Activated CD4-positive, alpha-beta T cell treated with anti-CD3 and anti-CD28 coated beads, Interleukin-10, Interleukin-2, amounts not matched to agents 100 ng/mL and 50 ng/mL, durations not matched to agents 16 hours and 8 hours (primary cell): ENCODE data around the gene ZC3H14.
A peak's percentile ranks its signal among the peaks of the same experiment; 100 is the strongest.

Experiments
- DNase-seq: peaks from one replicate; pipeline ENCODE4 v3.0.0-alpha.2; 2020

Gene ZC3H14

DNA sequence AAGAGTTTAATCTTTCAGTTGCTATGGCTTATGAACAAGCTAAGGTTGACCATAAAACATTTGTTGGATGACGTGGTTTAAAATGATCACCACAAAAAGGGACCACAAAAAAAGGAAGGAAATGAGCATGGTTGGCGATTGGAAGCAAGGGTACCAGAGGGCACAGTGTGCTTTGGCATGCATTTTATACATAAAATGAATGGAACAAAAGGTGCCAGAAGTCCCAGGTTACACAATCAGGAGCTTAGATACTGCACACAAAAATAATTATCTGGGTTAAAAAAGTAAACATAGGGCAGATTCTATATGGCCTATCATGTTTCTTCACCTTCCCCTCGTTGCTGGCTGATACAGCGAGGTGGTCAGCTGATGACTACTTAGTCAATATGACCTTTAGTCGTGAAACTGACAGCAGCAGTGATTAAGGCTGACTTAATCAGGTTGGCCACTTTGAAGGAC lies 50.7 kb downstream of the ZC3H14 start:
- DNase-seq = peak; percentile 16

DNA sequence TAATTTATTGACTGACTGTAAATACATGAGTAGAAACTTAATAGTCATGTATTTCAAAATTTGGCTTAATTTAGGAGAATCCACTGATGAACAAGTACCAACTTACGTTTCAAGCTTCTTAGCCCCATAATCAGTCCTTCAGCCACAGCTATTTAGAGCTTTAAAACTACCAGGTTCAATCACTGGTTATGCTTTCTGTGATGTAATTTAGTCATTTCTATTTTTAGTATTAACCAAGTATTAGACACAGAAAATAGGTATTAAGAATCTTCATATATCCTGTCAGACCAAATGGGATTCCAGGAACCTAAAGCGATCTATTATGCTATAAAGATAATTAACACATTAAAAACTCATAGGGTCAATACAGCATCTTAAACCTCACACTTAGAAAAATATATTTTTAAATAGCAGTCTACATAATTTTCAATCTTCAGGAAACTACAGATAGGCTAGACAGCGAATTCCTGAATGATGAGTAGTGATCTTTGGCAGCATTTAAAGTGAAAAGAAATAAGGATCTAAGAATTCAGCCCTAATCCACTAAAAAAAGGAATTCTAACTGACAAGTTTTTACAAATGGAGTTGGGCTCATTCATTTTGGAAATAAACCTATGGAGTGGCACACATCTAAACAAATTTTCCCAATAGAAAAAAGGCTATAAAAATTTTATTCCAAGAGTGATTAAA lies 51.5 kb downstream of the ZC3H14 start:
- DNase-seq = no peak

DNA sequence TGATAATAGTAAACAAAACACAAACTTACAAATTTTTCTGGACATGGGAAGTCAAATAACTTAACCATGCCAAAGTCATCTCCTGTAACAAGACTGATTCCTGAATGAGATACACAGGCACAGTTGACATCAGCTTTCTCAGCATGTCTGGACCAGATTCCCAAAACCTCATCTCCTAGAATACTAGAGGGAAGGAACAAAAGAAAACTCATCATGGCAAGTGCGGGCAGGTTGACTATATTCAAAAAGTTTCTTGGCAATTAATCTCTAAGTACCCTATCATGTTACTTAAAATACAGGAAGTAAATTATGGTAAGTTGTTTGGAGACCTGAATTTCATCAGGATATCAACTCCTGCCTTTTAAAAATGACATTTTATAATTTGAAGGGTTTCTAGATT lies 53.9 kb downstream of the ZC3H14 start:
- DNase-seq = no peak

DNA sequence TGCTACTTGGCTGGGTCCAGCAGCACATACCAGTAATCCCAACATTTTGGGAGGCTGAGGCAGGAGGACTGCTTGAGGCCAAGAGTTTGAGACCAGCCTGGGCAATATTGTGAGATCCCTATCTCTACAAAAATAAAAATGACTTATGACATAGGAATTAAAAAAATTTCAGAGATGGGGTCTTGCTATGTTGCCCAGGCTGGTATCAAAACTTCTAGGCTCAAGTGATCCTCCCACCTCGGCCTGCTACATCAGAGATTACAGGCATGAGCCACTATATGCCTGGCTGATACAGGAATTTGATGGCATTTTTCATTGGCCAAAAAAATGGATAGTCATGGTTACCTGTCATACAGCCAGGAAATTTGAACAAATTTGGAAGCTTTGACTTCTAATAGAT lies 54.6 kb downstream of the ZC3H14 start:
- DNase-seq = no peak

DNA sequence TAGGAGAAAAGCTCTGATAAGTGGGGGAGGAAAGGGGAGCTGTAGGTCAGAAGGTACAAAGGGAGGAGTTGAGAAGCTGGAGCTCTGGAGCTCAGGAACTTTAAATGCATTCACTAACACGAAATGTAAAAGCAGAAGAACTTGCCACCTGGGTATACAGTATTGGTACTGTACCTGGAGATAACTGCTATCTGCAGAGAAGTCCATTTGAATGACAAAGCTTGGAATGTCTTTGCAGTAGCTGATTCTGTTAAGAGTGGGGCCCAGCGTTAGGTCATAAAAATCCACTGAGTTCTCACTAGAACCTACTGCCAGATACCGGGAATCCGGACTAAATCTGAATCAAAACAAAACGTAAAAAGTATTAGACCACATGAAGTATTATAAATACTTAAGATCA lies 55.6 kb downstream of the ZC3H14 start:
- DNase-seq = no peak

DNA sequence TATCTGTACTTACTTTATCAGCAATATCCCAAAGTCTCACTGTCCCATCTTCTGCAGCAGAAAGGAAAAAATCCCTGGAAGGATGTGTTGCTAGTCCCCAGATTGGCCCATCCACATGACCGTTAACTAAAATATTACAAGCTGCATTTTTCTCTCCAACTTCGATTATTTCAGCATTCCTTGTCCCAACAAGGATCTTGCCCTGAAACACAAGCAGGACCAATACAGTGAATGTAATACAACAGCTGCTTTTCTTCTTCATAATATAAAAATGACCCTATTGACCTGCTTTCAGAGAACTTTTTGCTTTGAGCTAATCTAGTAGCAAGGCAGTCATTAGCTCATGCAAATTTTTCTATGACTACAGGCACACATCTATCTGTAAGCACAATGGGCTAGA lies 58.3 kb downstream of the ZC3H14 start:
- no peak for DNase-seq

DNA sequence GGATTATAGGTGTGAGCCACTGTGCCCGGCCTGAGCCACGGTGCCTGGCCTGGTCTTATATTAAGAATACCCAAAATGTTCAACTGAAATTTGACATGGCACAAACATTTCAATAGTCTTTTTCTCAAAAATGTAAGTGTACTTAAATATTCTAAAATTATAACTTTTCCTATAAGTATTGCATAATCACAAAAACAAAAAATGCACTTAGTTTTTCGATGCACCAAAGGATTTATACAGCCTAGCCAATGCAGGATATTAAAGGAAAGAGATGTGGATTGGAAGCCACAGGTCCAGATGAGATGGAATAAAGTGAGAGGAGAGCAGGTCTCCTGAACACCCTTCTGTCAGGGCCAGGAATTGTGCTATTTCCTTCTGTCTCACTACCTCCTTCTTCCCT lies 62.8 kb downstream of the ZC3H14 start:
- DNase-seq = no peak

DNA sequence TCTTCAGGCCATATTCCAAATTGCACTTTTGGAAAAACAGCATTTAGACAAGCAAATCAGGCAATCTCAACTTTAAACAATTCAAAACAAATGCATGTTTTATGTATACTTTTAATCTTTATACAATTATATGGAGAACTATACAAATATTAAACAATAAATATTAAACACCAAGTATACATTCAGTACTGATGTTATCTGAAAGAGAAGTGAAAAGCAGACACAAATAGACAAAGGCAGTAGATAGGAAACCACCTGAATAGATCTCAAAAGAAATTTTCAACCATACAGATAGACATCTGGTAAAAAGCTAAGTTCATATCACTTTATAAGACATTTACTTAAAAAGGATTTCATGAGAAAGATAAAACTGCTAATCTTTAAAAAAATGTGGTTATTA lies 65.2 kb downstream of the ZC3H14 start:
- no peak for DNase-seq

DNA sequence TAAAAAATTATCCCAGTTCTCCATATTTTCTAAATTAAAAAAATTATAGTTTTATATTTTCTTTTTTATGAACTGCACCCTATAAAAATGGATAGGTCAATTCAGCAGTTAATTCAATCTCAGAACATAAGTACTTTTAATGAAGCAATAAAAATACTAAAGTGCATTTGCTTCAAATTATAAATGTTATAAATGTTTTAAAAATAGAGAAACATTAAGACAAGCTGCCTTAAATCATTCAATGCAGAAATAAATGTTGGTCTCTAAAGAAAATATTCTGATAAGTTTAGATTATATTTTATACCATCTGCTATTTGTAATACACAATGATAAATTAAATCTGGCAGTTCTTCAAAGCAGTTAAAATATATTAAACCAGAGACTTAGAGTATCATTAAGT lies 65.6 kb downstream of the ZC3H14 start:
- no peak for DNase-seq

DNA sequence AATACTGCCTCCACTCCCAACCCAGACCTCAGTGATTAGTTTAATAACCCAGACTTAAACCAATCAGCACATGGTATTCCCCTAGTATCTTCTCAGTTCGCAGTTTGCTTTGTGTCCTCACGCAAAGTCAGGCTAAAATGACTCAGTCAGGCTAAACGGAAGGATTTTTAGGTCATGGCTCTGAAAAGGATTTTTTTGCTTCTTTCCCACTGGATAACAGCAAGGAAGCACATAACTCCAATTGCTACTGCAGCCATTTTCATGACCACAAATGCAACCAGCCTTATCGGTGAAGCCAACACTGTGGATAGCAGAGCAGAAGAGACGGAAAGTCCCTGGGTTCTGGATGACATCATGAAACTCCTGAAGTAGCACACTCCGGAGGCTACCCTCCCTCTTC lies 67.7 kb downstream of the ZC3H14 start:
- no peak for DNase-seq

DNA sequence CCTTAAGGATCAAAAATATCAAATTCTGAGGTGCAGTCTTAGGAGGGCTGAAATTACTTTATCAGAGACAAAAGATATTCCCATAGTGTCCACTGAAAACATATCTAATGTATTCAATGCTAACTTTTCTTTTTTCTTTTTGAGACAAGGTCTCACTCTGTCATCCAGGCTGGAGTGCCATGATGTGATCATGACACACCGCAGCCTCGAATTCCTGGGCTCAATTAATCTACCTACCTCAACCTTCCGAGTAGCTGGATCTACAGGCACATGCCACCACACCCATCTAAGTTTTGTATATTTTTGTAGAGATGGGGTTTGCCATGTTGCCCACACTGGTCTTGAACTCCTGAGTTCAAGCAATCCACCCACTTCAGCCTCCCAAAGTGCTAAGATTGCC lies 68.3 kb downstream of the ZC3H14 start:
- no peak for DNase-seq

DNA sequence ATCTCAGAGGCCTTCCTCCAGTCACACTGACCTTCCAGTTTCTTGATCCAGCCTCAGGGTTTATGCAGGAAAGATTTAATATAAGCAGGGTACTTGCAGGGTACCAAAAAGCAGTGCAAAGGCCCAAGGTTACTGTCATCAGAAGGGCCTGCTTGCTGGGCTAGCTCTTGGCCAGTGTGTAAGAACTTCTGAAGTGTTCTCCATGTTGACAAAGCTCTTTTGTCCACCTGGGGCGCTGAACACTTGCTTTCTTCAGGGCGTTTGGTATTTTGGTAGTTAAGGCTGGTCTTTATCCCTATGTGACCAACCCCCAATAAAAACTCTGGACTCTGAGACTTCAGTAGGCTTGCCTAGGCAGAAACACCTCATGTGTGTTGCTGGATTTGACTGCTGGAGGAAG lies 69.7 kb downstream of the ZC3H14 start:
- no peak for DNase-seq

DNA sequence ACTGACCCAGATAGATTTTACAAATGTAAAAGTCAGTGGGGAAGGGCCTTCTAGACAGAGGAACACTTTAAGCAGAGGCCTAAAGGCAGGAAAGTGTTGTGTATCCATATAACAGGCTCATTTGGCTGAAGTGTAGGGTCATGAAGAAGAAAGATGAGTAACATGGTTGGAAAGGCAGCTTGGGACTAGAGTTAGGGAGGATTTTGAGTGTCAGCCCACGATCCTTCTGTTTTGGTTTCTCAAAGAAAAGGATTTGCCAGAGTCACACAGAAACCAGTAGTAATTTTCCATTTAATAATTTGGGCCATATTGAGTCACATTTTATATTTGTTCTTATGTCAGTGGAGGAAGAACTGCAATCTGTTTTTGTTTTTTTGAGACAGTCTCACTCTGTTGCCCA lies 76.4 kb downstream of the ZC3H14 start:
- no peak for DNase-seq

DNA sequence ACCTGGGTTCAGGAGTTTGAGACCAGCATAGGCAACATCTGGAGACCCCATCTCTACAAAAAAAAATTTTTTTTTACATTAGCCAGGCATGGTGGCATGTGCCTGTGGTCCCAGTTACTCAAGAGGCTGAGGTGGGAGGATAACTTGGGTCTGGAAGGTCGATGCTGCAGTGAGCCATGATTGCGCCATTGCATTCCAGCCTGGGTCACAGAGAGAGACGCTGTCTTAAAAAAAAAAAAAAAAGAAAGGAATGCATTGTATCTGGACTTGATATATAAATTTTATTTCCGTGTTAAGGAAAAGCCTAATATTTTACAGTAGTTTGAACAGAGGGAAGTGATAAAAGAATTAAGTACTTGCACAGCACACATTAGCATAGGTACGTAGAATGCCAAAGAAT lies 97.2 kb downstream of the ZC3H14 start:
- DNase-seq = no peak

DNA sequence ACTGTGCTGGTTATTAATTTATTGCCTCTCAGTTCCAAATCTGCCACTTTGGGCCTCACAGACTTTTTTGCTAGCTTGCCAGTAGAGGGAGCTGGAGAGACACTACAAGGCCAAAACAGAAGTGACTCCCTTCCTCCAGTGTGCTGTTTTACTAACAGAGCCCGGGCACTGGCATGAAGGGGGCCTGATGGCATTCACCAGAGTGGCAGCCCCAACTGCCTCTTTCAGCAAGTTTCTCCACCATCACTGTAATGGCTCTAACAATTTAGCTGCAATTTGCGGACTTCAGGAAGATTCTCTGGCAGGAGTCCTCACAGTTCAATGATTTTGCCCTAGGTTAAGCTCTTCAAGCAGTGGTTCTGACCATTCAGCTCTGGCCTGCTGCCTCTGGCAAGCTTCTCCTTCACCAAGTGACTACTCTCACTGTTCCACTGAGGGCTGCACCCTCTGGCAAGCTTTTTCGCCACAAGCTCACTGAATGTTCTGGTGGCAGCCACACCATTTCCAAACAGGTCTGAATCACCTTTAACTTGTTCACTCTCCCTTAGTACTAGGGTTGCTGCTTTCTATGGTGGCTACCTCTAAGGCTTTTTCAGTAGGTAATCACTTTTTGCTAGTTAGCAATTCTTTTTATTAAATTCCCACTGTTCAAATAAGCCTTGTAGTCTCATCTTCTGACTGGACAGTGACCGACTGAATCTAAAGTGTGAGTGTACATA lies 104.9 kb downstream of the ZC3H14 start:
- DNase-seq = peak; percentile 79

DNA sequence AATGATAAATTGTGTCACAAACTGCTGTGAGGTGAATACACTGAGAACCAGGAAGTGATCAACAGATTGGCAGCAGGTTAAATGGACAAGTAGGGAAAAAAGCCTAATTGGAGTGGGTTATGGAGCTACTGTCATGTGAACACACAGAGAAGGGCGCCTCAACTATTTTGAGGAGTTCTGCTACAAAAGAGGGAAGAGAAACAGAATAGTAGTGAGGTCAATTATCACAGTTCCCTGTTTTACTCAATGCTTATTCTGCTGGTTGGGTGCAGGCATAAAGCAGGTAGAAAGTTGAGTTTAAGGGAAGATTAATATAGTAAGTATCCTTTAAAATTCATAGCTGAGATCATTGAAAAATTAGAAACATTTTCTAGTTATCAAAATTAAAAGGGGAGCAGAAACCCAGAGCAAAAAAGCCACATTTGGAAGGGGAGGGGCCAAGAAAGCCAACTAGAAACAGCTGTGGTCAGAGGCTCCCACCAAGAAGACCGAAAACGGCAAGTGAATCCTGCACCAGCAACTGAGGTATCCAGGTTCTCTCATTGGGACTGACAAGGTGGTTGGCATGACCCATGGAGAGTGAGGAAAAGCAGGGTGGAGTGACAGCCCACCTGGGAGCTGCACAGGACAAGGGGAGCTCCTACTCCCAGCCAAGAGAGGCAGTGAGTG lies 105.7 kb downstream of the ZC3H14 start:
- DNase-seq = no peak

DNA sequence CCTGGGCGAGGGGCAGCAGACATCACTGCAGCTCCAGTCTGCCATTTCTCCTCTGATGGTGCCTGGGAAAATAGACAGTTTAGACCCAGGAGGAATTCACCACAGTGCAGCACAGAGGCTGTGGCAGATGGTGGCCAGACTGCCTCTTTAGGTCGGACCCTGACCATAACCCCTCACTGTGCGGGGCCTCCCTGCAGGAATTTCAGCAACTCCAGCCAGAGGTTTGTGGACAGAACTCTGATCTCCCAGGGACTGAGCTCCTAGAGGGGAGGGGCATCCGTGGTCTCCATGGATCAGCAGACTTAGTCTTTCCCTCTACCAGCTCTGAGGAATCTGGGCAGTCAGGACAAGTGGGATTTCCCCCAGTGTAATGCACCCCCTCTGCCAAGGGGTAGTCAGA lies 106.5 kb downstream of the ZC3H14 start:
- no peak for DNase-seq
